ENCODE measurements around the gene BARX2.

- TF ChIP-seq POLR2A (IDR thresholded peaks at IDR 0.05) = no peak
- no peak for TF ChIP-seq EP300 (IDR thresholded peaks at IDR 0.05)
- no peak for TF ChIP-seq CTCF (IDR thresholded peaks at IDR 0.05)
Observed at GRCh38 chr11:129328756-129329155, 46.9 kb upstream of the BARX2 start.
